Vagina (tissue), 2 donors: ENCODE data around the gene PKDCC.

Experiments used
- CTCF ChIP-seq, 3 experiments: fragments of 450-650 bp in 2 of 3; fragments of 200-600 bp in 1 of 3; sonication (generic) in 1 of 3; IDR thresholded peaks; one replicate each; pipeline ENCODE4 v1.5.1; 2017 to 2019; ENCODE audit warnings: antibody characterized with exemption in 3 of 3, mild to moderate bottlenecking in 2 of 3, moderate library complexity in 2 of 3
- POLR2A ChIP-seq, 2 donors: fragments of 450-650 bp; IDR thresholded peaks; one replicate each; pipeline ENCODE4 v1.6.1; 2017; ENCODE audit warnings: antibody characterized with exemption in 2 of 2, mild to moderate bottlenecking in 2 of 2, moderate library complexity in 2 of 2
- POLR2AphosphoS5 ChIP-seq, 2 donors: sonication (generic); formaldehyde crosslinking; IDR thresholded peaks; one replicate each; pipeline ENCODE4 v1.9.0; 2017; ENCODE audit warnings: antibody characterized with exemption in 2 of 2, mild to moderate bottlenecking in 2 of 2, low read depth in 1 of 2; ENCODE audit not compliant: insufficient read depth in 1 of 2

- no peak for TF ChIP-seq POLR2A (IDR thresholded peaks at IDR 0.05)
- TF ChIP-seq CTCF (IDR thresholded peaks at IDR 0.05) = no peak
- TF ChIP-seq POLR2AphosphoS5 (IDR thresholded peaks at IDR 0.05; ENCODE audit: insufficient read depth in 1 of 2, low read depth in 1 of 2) = peak; percentile 18 to 62
Observed at GRCh38 chr2:42084231-42084671, 36.4 kb downstream of the PKDCC start.
